Fibroblast of upper back skin (primary cell): ENCODE measurements around the gene GLIPR2.

Source experiments
- DNase-seq: peaks from one replicate; pipeline ENCODE4 v3.0.0-alpha.2; 2013

Gene GLIPR2

GRCh38 chr9:36207546-36208012, 71.0 kb downstream of the GLIPR2 start:
- DNase-seq, result no peak

- no peak for DNase-seq
These were observed 72.2 kb downstream of the GLIPR2 start for GRCh38 chr9:36208521-36209253.

- no peak for DNase-seq
These were observed 74.2 kb downstream of the GLIPR2 start for GRCh38 chr9:36210722-36211121.

GRCh38 chr9:36211510-36211909, 75.0 kb downstream of the GLIPR2 start:
- DNase-seq, result no peak

GRCh38 chr9:36213387-36213786, 76.9 kb downstream of the GLIPR2 start:
- DNase-seq, result no peak
